K562 (cell line): ENCODE data around the gene CALB2. TPM values are rescaled to one million over a fixed set of nuclear protein-coding genes. Genes with fewer than 3 reads are reported as not detected.

Source experiments
- ELF4 ChIP-seq: fragments of 450-650 bp; formaldehyde crosslinking; IDR thresholded peaks from 2 replicates; pipeline ENCODE4 v1.4.0; 2022; ENCODE audit warnings: missing genetic modification characterization
- HMGN3 ChIP-seq: IDR thresholded peaks from 2 replicates; pipeline ENCODE4 v1.6.1; 2011; ENCODE audit warnings: borderline replicate concordance, low read depth, mild to moderate bottlenecking, mixed read lengths, low read length; ENCODE audit not compliant: insufficient read length; ENCODE audit errors: extremely low read depth
- MYC ChIP-seq, 2 experiments: fragments of 250-450 bp in 1 of 2; sonication (Bioruptor Pico) in 1 of 2; IDR thresholded peaks; 2 replicates each; pipeline versions ENCODE4 v1.5.1 to v1.6.1; 2012 to 2021; ENCODE audit warnings: low read depth in 2 of 2, borderline replicate concordance in 1 of 2, improper control_type of control experiment in 1 of 2, low read length in 1 of 2, mild to moderate bottlenecking in 1 of 2, moderate library complexity in 1 of 2
- NRF1 ChIP-seq, 2 experiments: fragments of 450-650 bp; IDR thresholded peaks in 1 of 2; conservative IDR thresholded peaks in 1 of 2; 2 replicates each; pipeline ENCODE4 v1.6.1; 2014; ENCODE audit warnings: mild to moderate bottlenecking in 2 of 2
- STAG1 ChIP-seq: sonication (generic); formaldehyde crosslinking; IDR thresholded peaks from 2 replicates; pipeline ENCODE4 v1.5.0; 2020; ENCODE audit warnings: missing genetic modification reagents, borderline replicate concordance
- polyA plus RNA-seq, 8 experiments: library from polyadenylated mRNA; depleted of rRNA in 4 of 8; stranded (reverse) in 5 of 8; unstranded in 3 of 8; fragments of >200 nt; fragmentation: Nextera tagmentation in 2 of 8; fragmentation: Illumina TruSeq in 1 of 8; extraction: Ambion mirVana in 2 of 8; extraction: Trizol in 1 of 8; gene quantifications; 2 replicates each; pipeline versions ENCODE4 v1.2.1 to v1.2.3, GENCODE V29; 2011 to 2014; ENCODE audit warnings: inconsistent platforms in 1 of 8, missing spikeins in 1 of 8
- total RNA-seq, 7 experiments: library from RNA; depleted of rRNA in 6 of 7; stranded (reverse); fragments of >200 nt in 6 of 7; fragmentation: Illumina TruSeq in 2 of 7; extraction: Trizol in 2 of 7; gene quantifications; 2 replicates each; pipeline versions ENCODE4 v1.2.1 to v1.2.3, GENCODE V29; 2011 to 2021; ENCODE audit warnings: low replicate concordance in 1 of 7
- TF ChIP-seq, protein P1 (sequence below), 2 experiments: fragments of 450-650 bp; IDR thresholded peaks; 2 replicates each; pipeline ENCODE4 v1.6.1; 2016; ENCODE audit warnings: mild to moderate bottlenecking in 2 of 2, borderline replicate concordance in 1 of 2, low read depth in 1 of 2, moderate library complexity in 1 of 2
- TF ChIP-seq, protein P2 (sequence below), 2 experiments: fragments of 150-350 bp in 1 of 2; IDR thresholded peaks; 2 replicates each; pipeline ENCODE4 v1.6.1; 2012 to 2016; ENCODE audit warnings: low read depth in 2 of 2, low read length in 2 of 2, mild to moderate bottlenecking in 1 of 2, moderate library complexity in 1 of 2
- TF ChIP-seq, protein P3 (sequence below): fragments of 200-800 bp; sonication (Bioruptor generic); IDR thresholded peaks from 2 replicates; pipeline ENCODE4 v1.6.1; 2017; ENCODE audit warnings: missing genetic modification characterization, missing compliant biosample characterization
- TF ChIP-seq, protein P4 (sequence below): sonication (generic); formaldehyde crosslinking; IDR thresholded peaks from 2 replicates; pipeline ENCODE4 v1.8.0; 2022; ENCODE audit warnings: mild to moderate bottlenecking, missing genetic modification reagents
- TF ChIP-seq, protein P5 (sequence below): sonication (generic); formaldehyde crosslinking; IDR thresholded peaks from 2 replicates; pipeline ENCODE4 v1.8.0; 2022; ENCODE audit warnings: missing genetic modification reagents, mild to moderate bottlenecking, borderline replicate concordance

CALB2 gene
- total and polyA plus RNA-seq, 9 of the 15 experiments (the other 6 are each of a cell fraction or from before 2014, with no cell fraction given), result not detected

DNA sequence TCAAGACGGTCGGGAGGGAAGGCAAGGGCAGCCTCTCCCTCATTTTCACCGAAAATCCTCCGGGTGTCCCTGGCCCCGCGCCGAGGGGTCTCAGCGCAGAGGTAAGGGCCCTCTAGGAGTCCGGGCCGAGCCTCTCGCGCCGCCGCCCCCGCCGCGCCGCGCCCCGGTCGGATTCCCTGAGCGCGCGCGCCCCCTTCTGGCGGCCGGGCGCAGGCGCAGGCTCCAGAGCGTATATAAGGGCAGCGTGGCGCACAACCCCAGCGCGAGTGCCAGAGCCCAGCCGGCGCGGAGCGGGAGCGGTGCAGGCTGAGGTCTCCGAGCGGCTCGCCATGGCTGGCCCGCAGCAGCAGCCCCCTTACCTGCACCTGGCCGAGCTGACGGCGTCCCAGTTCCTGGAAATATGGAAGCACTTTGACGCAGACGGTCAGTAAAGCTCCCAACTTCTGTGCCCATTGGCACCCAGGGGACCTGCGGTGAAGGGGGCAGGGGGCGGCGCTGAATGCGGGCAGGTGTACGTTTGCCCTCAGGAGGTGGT lies at the start of gene CALB2 (continued):
- TF ChIP-seq, protein P1, sequence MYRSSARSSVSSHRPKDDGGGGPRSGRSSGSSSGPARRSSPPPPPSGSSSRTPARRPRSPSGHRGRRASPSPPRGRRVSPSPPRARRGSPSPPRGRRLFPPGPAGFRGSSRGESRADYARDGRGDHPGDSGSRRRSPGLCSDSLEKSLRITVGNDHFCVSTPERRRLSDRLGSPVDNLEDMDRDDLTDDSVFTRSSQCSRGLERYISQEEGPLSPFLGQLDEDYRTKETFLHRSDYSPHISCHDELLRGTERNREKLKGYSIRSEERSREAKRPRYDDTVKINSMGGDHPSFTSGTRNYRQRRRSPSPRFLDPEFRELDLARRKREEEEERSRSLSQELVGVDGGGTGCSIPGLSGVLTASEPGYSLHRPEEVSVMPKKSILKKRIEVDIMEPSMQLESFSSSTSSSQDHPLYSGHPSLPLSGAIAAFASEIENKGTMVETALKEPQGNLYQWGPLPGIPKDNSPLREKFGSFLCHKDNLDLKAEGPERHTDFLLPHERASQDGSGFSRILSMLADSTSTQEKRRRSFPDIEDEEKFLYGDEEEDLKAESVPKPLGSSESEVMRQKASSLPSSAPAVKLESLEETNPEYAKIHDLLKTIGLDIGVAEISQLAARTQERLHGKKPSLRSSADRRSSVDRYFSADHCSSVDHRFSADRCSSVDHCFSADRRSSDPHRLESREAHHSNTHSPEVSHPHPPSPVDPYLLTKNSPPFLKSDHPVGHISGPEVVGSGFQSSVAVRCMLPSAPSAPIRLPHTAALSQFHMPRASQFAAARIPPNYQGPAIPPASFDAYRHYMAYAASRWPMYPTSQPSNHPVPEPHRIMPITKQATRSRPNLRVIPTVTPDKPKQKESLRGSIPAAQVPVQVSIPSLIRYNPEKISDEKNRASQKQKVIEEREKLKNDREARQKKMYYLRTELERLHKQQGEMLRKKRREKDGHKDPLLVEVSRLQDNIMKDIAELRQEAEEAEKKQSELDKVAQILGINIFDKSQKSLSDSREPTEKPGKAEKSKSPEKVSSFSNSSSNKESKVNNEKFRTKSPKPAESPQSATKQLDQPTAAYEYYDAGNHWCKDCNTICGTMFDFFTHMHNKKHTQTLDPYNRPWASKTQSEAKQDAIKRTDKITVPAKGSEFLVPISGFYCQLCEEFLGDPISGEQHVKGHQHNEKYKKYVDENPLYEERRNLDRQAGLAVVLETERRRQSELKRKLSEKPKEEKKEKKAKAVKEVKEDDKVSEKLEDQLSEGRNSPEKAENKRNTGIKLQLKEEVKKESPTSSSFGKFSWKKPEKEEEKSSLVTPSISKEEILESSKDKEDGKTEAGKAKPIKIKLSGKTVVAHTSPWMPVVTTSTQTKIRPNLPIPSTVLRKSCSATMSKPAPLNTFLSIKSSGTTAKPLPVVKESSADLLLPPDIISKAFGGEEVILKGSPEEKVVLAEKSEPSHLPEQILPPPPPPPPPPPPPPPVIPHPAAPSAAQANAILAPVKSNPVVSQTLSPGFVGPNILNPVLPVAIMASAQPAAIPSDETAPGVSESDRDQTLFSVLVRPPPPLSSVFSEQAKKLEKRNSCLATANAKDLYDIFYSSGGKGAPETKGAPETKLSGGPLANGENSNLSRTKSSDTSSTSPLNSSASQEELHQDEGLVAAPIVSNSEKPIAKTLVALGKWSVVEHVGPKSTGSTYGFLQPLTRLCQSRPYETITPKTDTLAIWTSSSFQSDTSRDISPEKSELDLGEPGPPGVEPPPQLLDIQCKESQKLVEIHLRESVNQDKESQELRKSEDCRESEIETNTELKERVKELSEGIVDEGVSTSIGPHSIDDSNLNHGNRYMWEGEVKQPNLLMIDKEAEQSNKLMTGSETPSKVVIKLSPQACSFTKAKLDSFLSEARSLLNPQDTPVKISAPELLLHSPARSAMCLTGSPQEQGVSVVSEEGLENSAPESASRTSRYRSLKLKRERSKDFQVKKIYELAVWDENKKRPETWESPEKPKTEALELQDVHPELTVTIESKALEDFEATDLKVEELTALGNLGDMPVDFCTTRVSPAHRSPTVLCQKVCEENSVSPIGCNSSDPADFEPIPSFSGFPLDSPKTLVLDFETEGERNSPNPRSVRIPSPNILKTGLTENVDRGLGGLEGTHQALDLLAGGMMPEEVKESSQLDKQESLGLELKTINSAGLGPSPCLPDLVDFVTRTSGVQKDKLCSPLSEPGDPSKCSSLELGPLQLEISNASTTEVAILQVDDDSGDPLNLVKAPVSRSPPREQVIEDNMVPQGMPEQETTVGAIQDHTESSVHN (IDR thresholded peaks at IDR 0.05; ENCODE audit: borderline replicate concordance in 1 of 2, low read depth in 1 of 2), result no peak
- peak; percentile 64; the same call in 1 of the 2 replicates for TF ChIP-seq STAG1 (CRISPR knock-in tag)
- TF ChIP-seq, protein P2, sequence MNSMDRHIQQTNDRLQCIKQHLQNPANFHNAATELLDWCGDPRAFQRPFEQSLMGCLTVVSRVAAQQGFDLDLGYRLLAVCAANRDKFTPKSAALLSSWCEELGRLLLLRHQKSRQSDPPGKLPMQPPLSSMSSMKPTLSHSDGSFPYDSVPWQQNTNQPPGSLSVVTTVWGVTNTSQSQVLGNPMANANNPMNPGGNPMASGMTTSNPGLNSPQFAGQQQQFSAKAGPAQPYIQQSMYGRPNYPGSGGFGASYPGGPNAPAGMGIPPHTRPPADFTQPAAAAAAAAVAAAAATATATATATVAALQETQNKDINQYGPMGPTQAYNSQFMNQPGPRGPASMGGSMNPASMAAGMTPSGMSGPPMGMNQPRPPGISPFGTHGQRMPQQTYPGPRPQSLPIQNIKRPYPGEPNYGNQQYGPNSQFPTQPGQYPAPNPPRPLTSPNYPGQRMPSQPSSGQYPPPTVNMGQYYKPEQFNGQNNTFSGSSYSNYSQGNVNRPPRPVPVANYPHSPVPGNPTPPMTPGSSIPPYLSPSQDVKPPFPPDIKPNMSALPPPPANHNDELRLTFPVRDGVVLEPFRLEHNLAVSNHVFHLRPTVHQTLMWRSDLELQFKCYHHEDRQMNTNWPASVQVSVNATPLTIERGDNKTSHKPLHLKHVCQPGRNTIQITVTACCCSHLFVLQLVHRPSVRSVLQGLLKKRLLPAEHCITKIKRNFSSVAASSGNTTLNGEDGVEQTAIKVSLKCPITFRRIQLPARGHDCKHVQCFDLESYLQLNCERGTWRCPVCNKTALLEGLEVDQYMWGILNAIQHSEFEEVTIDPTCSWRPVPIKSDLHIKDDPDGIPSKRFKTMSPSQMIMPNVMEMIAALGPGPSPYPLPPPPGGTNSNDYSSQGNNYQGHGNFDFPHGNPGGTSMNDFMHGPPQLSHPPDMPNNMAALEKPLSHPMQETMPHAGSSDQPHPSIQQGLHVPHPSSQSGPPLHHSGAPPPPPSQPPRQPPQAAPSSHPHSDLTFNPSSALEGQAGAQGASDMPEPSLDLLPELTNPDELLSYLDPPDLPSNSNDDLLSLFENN (IDR thresholded peaks at IDR 0.05; ENCODE audit: low read depth in 2 of 2, low read length in 2 of 2), result 0 out of 4 replicates have a peak, but pooled peaks of 1 of the 2 experiments have one; percentile 33
- TF ChIP-seq, protein P3, sequence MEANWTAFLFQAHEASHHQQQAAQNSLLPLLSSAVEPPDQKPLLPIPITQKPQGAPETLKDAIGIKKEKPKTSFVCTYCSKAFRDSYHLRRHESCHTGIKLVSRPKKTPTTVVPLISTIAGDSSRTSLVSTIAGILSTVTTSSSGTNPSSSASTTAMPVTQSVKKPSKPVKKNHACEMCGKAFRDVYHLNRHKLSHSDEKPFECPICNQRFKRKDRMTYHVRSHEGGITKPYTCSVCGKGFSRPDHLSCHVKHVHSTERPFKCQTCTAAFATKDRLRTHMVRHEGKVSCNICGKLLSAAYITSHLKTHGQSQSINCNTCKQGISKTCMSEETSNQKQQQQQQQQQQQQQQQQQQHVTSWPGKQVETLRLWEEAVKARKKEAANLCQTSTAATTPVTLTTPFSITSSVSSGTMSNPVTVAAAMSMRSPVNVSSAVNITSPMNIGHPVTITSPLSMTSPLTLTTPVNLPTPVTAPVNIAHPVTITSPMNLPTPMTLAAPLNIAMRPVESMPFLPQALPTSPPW, result peak; percentile 57; the same call in 1 of the 2 replicates
- TF ChIP-seq MYC (IDR thresholded peaks at IDR 0.05; ENCODE audit: low read depth, low read length), result 0 out of 2 replicates have a peak, but pooled peaks have one; percentile 30
- no peak for TF ChIP-seq MYC (CRISPR knock-in tag; IDR thresholded peaks at IDR 0.05; ENCODE audit: borderline replicate concordance, low read depth)
- TF ChIP-seq HMGN3, result peak; percentile 35
- TF ChIP-seq, protein P4, sequence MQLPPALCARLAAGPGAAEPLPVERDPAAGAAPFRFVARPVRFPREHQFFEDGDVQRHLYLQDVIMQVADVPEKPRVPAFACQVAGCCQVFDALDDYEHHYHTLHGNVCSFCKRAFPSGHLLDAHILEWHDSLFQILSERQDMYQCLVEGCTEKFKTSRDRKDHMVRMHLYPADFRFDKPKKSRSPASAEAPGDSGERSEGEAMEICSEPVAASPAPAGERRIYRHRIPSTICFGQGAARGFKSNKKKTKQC, result no peak
- TF ChIP-seq, protein P5, sequence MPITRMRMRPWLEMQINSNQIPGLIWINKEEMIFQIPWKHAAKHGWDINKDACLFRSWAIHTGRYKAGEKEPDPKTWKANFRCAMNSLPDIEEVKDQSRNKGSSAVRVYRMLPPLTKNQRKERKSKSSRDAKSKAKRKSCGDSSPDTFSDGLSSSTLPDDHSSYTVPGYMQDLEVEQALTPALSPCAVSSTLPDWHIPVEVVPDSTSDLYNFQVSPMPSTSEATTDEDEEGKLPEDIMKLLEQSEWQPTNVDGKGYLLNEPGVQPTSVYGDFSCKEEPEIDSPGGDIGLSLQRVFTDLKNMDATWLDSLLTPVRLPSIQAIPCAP, result no peak
- TF ChIP-seq NRF1 (conservative IDR thresholded peaks at IDR 0.05 in 1 of 2, IDR thresholded peaks at IDR 0.05 in 1 of 2), result peak; percentile 61 to 65; a peak in 3 of 4 replicates
- no peak for TF ChIP-seq ELF4 (CRISPR knock-in tag)
